Stimulated activated naive B cell treated with anti-CD40 and anti-IgM and Interleukin-4, amounts not matched to agents 10 μg/mL and 1 μg/mL and 100 μg/mL, for 72 hours (primary cell): ENCODE measurements around the gene SLC8A2.

Source experiments
- ATAC-seq, 2 donors: fragments of 150-1000 bp; cut with Tn5 transposase; replicated peaks; 2 replicates each; pipeline ENCODE4 v1.10.0; 2021; ENCODE audit warnings: moderate library complexity in 1 of 2
- DNase-seq: peaks from one replicate; pipeline ENCODE4 v3.0.0; 2021
- H3K27ac Mint-ChIP-seq: one replicate; pipeline ENCODE4 v1.8.0; 2022; ENCODE audit warnings: mild to moderate bottlenecking, mixed read lengths
- H3K27me3 Mint-ChIP-seq, 2 donors: one replicate each; pipeline ENCODE4 v1.8.0; 2022; ENCODE audit warnings: mixed read lengths in 2 of 2
- H3K36me3 Mint-ChIP-seq, 2 donors: one replicate each; pipeline ENCODE4 v1.8.0; 2022; ENCODE audit warnings: mixed read lengths in 2 of 2, mild to moderate bottlenecking in 1 of 2
- H3K4me1 Mint-ChIP-seq, 2 donors: one replicate each; pipeline ENCODE4 v1.8.0; 2022; ENCODE audit warnings: mixed read lengths in 2 of 2, mild to moderate bottlenecking in 1 of 2
- H3K4me3 Mint-ChIP-seq, 2 donors: one replicate each; pipeline ENCODE4 v1.8.0; 2022; ENCODE audit warnings: mild to moderate bottlenecking in 2 of 2, mixed read lengths in 2 of 2, moderate library complexity in 1 of 2
- H3K9me3 Mint-ChIP-seq, 2 donors: one replicate each; pipeline ENCODE4 v1.8.0; 2022; ENCODE audit warnings: mixed read lengths in 2 of 2, mild to moderate bottlenecking in 1 of 2

SLC8A2 gene

GRCh38 chr19:47378246-47378645 is 93.4 kb downstream of the SLC8A2 start:
- Mint-ChIP-seq H3K36me3 (peaks cover 63 to 64% of the 10 kb centered on the region in 2 donors), H3K9me3 (peaks cover 4 to 5% of the 10 kb centered on the region in 2 donors), H3K27me3 (no peaks in the 10 kb centered on the region), H3K4me1 (peaks cover 21 to 23% of the 10 kb centered on the region in 2 donors), H3K27ac (peak overlapping the region; percentile 25), H3K4me3 (no peak overlapping the region)
- DNase-seq, result no peak
- no peak for ATAC-seq
